GM12878 (cell line): ENCODE results near the gene CHTOP. TPM values are rescaled to one million over a fixed set of nuclear protein-coding genes. Genes with fewer than 3 reads are reported as not detected.

Experiments used
- ATAC-seq: fragments of 200-7000 bp; cut with Tn5 transposase; 3 replicates; pipeline ENCODE4 v1.9.1; 2020; ENCODE audit warnings: mild to moderate bottlenecking, moderate library complexity
- BruUV-seq: library from RNA; stranded (reverse); fragments of 400-500 nt; replicated peaks from 2 replicates; lab custom pipeline; 2021; lab: Mats Ljungman, UMichigan
- CTCF ChIA-PET: fragments of 300-600 bp; sonication (Branson Sonifier 250); formaldehyde crosslinking; extraction: SDS; loops from one replicate; lab custom pipeline; 2021; ENCODE audit warnings: inconsistent platforms; lab: Yijun Ruan, JAX
- POLR2A ChIA-PET: fragments of 350-600 bp; formaldehyde crosslinking; extraction: SDS; loops from one replicate; lab custom pipeline; 2021; ENCODE audit warnings: inconsistent platforms; lab: Charles Lee
- RAD21 ChIA-PET: fragments of 300-600 bp; sonication (Branson Sonifier 250); formaldehyde crosslinking; loops from one replicate; lab custom pipeline; 2023; ENCODE audit warnings: antibody characterized with exemption; ENCODE audit not compliant: unreplicated experiment; lab: Charles Lee
- SMC1A ChIA-PET: fragments of 300-600 bp; sonication (Branson Sonifier 250); formaldehyde crosslinking; loops from one replicate; lab custom pipeline; 2023; ENCODE audit not compliant: unreplicated experiment, uncharacterized antibody; lab: Charles Lee
- DNase-seq: peaks from one replicate; pipeline ENCODE4 v3.0.0-alpha.2; 2011; ENCODE audit warnings: low read depth, low spot score
- FAIRE-seq: peaks from 3 replicates; lab custom pipeline; 2011; peaks lifted over from hg19 to GRCh38; lab: Jason Lieb, UNC
- H2AFZ ChIP-seq: 2 replicates; pipeline ENCODE4 v1.6.0; 2011; ENCODE audit warnings: low read depth, low read length, control low read depth; ENCODE audit not compliant: control insufficient read depth
- H3K27ac ChIP-seq: 2 replicates; pipeline ENCODE4 v1.5.1; 2011; ENCODE audit warnings: control low read depth; ENCODE audit not compliant: control insufficient read depth, insufficient read depth
- H3K27me3 ChIP-seq, 2 experiments: replicated peaks in 1 of 2; 2 replicates each; pipeline versions ENCODE4 v1.6.0 to v1.6.1; 2011; ENCODE audit warnings: low read length in 1 of 2; ENCODE audit not compliant: control insufficient read depth in 2 of 2, insufficient read depth in 2 of 2
- H3K36me3 ChIP-seq, 2 experiments: 2 replicates each; pipeline ENCODE4 v1.5.1; 2011; ENCODE audit warnings: low read length in 1 of 2; ENCODE audit not compliant: control insufficient read depth in 2 of 2, insufficient read depth in 2 of 2
- H3K4me1 ChIP-seq: 2 replicates; pipeline ENCODE4 v1.6.1; 2011; ENCODE audit warnings: mild to moderate bottlenecking, low read length, moderate library complexity, mixed read lengths; ENCODE audit not compliant: control insufficient read depth, insufficient read depth
- H3K4me2 ChIP-seq: 2 replicates; pipeline ENCODE4 v1.6.0; 2011; ENCODE audit warnings: control low read depth; ENCODE audit not compliant: control insufficient read depth, insufficient read depth
- H3K4me3 ChIP-seq: fragments of 200-600 bp; sonication (generic); 2 replicates; pipeline ENCODE4 v1.5.1; 2016
- H3K79me2 ChIP-seq: 2 replicates; pipeline ENCODE4 v1.6.0; 2011; ENCODE audit warnings: low read length; ENCODE audit not compliant: control insufficient read depth, insufficient read depth
- H3K9ac ChIP-seq: 2 replicates; pipeline ENCODE4 v1.8.0; 2011; ENCODE audit warnings: low read length, control low read depth, mixed read lengths; ENCODE audit not compliant: control insufficient read depth, insufficient read depth
- H3K9me3 ChIP-seq: replicated peaks from 3 replicates; pipeline ENCODE4 v1.5.1; 2011; ENCODE audit warnings: mild to moderate bottlenecking, low read length; ENCODE audit not compliant: control insufficient read depth, insufficient read depth
- H4K20me1 ChIP-seq: 2 replicates; pipeline ENCODE4 v1.6.0; 2011; ENCODE audit not compliant: control insufficient read depth, insufficient read depth
- CREM ChIP-seq: IDR thresholded peaks from 2 replicates; pipeline ENCODE4 v1.6.1; 2014; ENCODE audit warnings: antibody characterized with exemption, low read depth
- EED ChIP-seq: sonication (generic); IDR thresholded peaks from 2 replicates; pipeline ENCODE4 v1.6.1; 2016; ENCODE audit warnings: antibody characterized with exemption, low read depth
- EGR1 ChIP-seq, 2 experiments: IDR thresholded peaks; 1 replicate in 1 of 2; 2 replicates in 1 of 2; pipeline ENCODE4 v1.6.1; 2011 to 2012; ENCODE audit warnings: low read depth in 2 of 2, low read length in 2 of 2, borderline replicate concordance in 1 of 2, mild to moderate bottlenecking in 1 of 2, moderate library complexity in 1 of 2
- EZH2 ChIP-seq: IDR thresholded peaks from 2 replicates; pipeline ENCODE4 v1.6.1; 2012; ENCODE audit warnings: low read depth, mild to moderate bottlenecking, control low read depth, inconsistent platforms, low read length, borderline replicate concordance; ENCODE audit not compliant: control insufficient read depth
- IKZF1 ChIP-seq: fragments of 450-650 bp; conservative IDR thresholded peaks from 2 replicates; pipeline ENCODE4 v1.6.1; 2017; ENCODE audit warnings: antibody characterized with exemption, mild to moderate bottlenecking
- IKZF2 ChIP-seq, 2 experiments: fragments of 450-650 bp; IDR thresholded peaks; 2 replicates each; pipeline ENCODE4 v1.6.1; 2017; ENCODE audit warnings: mild to moderate bottlenecking in 2 of 2, moderate library complexity in 2 of 2
- NRF1 ChIP-seq: conservative IDR thresholded peaks from 2 replicates; pipeline ENCODE4 v1.6.1; 2011; ENCODE audit warnings: mild to moderate bottlenecking, low read depth, low read length, improper control_type of control experiment
- ZNF217 ChIP-seq: fragments of 450-650 bp; IDR thresholded peaks from 2 replicates; pipeline ENCODE4 v1.6.1; 2017; ENCODE audit warnings: antibody characterized with exemption, mild to moderate bottlenecking
- ZNF24 ChIP-seq: fragments of 450-650 bp; IDR thresholded peaks from 2 replicates; pipeline ENCODE4 v1.6.1; 2017; ENCODE audit warnings: antibody characterized with exemption, mild to moderate bottlenecking
- ZNF622 ChIP-seq: fragments of 450-650 bp; IDR thresholded peaks from 2 replicates; pipeline ENCODE4 v1.6.1; 2017; ENCODE audit warnings: mild to moderate bottlenecking, inconsistent platforms
- WGBS: methylation state at CpG from one replicate; pipeline ENCODE4 v1.1.6; 2016; ENCODE audit warnings: low lambda C conversion rate; ENCODE audit not compliant: insufficient replicate concordance, insufficient coverage; ENCODE audit errors: missing lambda C conversion rate; 5-methylcytosine and 5-hydroxymethylcytosine counted together
- in situ Hi-C: fragments of 300-500 bp; cut with MboI; formaldehyde crosslinking; loops from 9 replicates; pipeline ENCODE4 v1.14.3; 2018; ENCODE audit warnings: mixed read lengths
- intact Hi-C: fragments of 100-400 bp; cut with micrococcal nuclease; formaldehyde crosslinking; loops from one replicate; pipeline ENCODE4 v1.14.2; 2022; ENCODE audit not compliant: unreplicated experiment
- polyA plus RNA-seq, 11 experiments: library from polyadenylated mRNA; depleted of rRNA in 4 of 11; unstranded in 6 of 11; stranded (reverse) in 5 of 11; fragments of >200 nt; fragmentation: Nextera tagmentation in 4 of 11; fragmentation: Illumina TruSeq in 1 of 11; extraction: Ambion mirVana in 4 of 11; extraction: Trizol in 1 of 11; gene quantifications; 1 replicate in 1 of 11; 2 replicates in 10 of 11; pipeline versions ENCODE4 v1.2.1 to v1.2.3, GENCODE V29; 2011 to 2016; ENCODE audit warnings: inconsistent platforms in 2 of 11, missing spikeins in 2 of 11, low read depth in 1 of 11
- total RNA-seq, 4 experiments: library from RNA; depleted of rRNA in 3 of 4; stranded (reverse); fragments of >200 nt in 3 of 4; fragmentation: Illumina TruSeq in 1 of 4; extraction: Trizol in 1 of 4; gene quantifications; 2 replicates each; pipeline versions ENCODE4 v1.2.1 to v1.2.3, GENCODE V29; 2013 to 2021
- TF ChIP-seq, protein P1 (sequence below): IDR thresholded peaks from 2 replicates; pipeline ENCODE4 v1.6.1; 2012; ENCODE audit warnings: low read depth, low read length, improper control_type of control experiment
- TF ChIP-seq, protein P2 (sequence below): fragments of 150-350 bp; IDR thresholded peaks from 2 replicates; pipeline ENCODE4 v1.6.1; 2016; ENCODE audit warnings: low read depth, low read length
- TF ChIP-seq, protein P3 (sequence below): fragments of 450-650 bp; IDR thresholded peaks from 2 replicates; pipeline ENCODE4 v1.6.1; 2016; ENCODE audit warnings: mild to moderate bottlenecking
- TF ChIP-seq, protein P4 (sequence below): fragments of 450-650 bp; IDR thresholded peaks from 2 replicates; pipeline ENCODE4 v1.6.1; 2017; ENCODE audit warnings: mild to moderate bottlenecking

CHTOP gene
- total and polyA plus RNA-seq, 10 of the 15 experiments (the other 5 are each of a cell fraction or from before 2014, with no cell fraction given): 8.4 to 93.8 (median 52.3) TPM

DNA sequence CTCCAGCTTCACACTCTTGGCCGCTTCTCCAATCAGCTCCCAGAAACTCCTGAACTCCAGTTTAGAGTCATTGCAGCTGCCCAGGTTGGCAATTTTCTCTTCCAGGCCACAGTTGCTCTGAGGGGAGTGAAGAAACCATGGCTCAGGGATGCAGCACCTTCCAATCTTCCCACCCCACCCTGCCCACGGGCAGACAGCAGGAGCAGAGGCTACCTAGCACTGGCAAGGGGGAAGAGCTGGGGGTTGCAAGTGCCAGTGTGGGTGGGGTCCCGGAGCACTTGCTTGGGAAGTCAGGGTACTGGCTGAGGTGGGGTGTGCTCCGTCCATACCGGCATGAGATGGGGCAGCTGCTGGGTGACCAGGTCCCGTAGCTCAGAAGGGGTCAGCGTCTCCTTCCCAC, 19.0 kb upstream of the CHTOP start:
- H3K79me2 ChIP-seq: no peaks in the 10 kb centered on the region
- H3K9me3 ChIP-seq: no peaks in the 10 kb centered on the region
- H3K4me3 ChIP-seq: no peak overlapping the region
- WGBS: 56% methylated on average over 7 of the region's 7 CpGs
- no peak for TF ChIP-seq IKZF1
- no peak for TF ChIP-seq EED
- TF ChIP-seq NRF1: no peak
- no peak for TF ChIP-seq IKZF2 (IDR thresholded peaks at IDR 0.05)
- no peak for TF ChIP-seq EZH2
- TF ChIP-seq, protein P1, sequence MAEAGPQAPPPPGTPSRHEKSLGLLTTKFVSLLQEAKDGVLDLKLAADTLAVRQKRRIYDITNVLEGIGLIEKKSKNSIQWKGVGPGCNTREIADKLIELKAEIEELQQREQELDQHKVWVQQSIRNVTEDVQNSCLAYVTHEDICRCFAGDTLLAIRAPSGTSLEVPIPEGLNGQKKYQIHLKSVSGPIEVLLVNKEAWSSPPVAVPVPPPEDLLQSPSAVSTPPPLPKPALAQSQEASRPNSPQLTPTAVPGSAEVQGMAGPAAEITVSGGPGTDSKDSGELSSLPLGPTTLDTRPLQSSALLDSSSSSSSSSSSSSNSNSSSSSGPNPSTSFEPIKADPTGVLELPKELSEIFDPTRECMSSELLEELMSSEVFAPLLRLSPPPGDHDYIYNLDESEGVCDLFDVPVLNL: no peak
- no peak for TF ChIP-seq ZNF217
- TF ChIP-seq EGR1 (IDR thresholded peaks at IDR 0.05; ENCODE audit: borderline replicate concordance in 1 of 2, low read depth in 2 of 2, low read length in 2 of 2): no peak
- TF ChIP-seq, protein P2, sequence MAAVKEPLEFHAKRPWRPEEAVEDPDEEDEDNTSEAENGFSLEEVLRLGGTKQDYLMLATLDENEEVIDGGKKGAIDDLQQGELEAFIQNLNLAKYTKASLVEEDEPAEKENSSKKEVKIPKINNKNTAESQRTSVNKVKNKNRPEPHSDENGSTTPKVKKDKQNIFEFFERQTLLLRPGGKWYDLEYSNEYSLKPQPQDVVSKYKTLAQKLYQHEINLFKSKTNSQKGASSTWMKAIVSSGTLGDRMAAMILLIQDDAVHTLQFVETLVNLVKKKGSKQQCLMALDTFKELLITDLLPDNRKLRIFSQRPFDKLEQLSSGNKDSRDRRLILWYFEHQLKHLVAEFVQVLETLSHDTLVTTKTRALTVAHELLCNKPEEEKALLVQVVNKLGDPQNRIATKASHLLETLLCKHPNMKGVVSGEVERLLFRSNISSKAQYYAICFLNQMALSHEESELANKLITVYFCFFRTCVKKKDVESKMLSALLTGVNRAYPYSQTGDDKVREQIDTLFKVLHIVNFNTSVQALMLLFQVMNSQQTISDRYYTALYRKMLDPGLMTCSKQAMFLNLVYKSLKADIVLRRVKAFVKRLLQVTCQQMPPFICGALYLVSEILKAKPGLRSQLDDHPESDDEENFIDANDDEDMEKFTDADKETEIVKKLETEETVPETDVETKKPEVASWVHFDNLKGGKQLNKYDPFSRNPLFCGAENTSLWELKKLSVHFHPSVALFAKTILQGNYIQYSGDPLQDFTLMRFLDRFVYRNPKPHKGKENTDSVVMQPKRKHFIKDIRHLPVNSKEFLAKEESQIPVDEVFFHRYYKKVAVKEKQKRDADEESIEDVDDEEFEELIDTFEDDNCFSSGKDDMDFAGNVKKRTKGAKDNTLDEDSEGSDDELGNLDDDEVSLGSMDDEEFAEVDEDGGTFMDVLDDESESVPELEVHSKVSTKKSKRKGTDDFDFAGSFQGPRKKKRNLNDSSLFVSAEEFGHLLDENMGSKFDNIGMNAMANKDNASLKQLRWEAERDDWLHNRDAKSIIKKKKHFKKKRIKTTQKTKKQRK: no peak
- no peak for TF ChIP-seq ZNF622
- no peak for TF ChIP-seq ZNF24
- TF ChIP-seq, protein P3, sequence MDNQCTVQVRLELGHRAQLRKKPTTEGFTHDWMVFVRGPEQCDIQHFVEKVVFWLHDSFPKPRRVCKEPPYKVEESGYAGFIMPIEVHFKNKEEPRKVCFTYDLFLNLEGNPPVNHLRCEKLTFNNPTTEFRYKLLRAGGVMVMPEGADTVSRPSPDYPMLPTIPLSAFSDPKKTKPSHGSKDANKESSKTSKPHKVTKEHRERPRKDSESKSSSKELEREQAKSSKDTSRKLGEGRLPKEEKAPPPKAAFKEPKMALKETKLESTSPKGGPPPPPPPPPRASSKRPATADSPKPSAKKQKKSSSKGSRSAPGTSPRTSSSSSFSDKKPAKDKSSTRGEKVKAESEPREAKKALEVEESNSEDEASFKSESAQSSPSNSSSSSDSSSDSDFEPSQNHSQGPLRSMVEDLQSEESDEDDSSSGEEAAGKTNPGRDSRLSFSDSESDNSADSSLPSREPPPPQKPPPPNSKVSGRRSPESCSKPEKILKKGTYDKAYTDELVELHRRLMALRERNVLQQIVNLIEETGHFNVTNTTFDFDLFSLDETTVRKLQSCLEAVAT: no peak
- no peak for TF ChIP-seq CREM
- TF ChIP-seq, protein P4, sequence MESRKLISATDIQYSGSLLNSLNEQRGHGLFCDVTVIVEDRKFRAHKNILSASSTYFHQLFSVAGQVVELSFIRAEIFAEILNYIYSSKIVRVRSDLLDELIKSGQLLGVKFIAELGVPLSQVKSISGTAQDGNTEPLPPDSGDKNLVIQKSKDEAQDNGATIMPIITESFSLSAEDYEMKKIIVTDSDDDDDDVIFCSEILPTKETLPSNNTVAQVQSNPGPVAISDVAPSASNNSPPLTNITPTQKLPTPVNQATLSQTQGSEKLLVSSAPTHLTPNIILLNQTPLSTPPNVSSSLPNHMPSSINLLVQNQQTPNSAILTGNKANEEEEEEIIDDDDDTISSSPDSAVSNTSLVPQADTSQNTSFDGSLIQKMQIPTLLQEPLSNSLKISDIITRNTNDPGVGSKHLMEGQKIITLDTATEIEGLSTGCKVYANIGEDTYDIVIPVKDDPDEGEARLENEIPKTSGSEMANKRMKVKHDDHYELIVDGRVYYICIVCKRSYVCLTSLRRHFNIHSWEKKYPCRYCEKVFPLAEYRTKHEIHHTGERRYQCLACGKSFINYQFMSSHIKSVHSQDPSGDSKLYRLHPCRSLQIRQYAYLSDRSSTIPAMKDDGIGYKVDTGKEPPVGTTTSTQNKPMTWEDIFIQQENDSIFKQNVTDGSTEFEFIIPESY: no peak
- no peaks in the 10 kb centered on the region for H3K27me3 ChIP-seq
- intact Hi-C loops (no loop called here), in situ Hi-C loops (no loop called here)
- CTCF ChIA-PET: interaction anchor here (1.2 to 7.8 kb wide), 8 partner anchors 9 to 119 kb away, joined by 3 to 106 read pairs (median 14); partner anchors contain the start of genes S100A1 and S100A13
- no peaks in the 10 kb centered on the region for H4K20me1 ChIP-seq
- no peak overlapping the region for H3K4me2 ChIP-seq
- SMC1A ChIA-PET: interaction anchor here (1.0 to 2.1 kb wide), 5 partner anchors 16 to 104 kb away, joined by 3 to 12 read pairs (median 4); partner anchors contain the start of gene CHTOP
- H3K27ac ChIP-seq: no peak overlapping the region
- POLR2A ChIA-PET: interaction anchor here (0.6 to 1.7 kb wide), 4 partner anchors 8 to 14 kb away, joined by 4 to 5 read pairs (median 4); no protein-coding TSS in a partner anchor
- no peaks in the 10 kb centered on the region for H3K36me3 ChIP-seq
- FAIRE-seq (no peak), ATAC-seq (no peak), DNase-seq (no peak)
- H3K4me1 ChIP-seq: peaks cover 14% of the 10 kb centered on the region
- no peak overlapping the region for H3K9ac ChIP-seq
- RAD21 ChIA-PET: interaction anchor here (2.8 to 6.2 kb wide), 3 partner anchors 10 to 43 kb away, joined by 9 to 60 read pairs (median 14); no protein-coding TSS in a partner anchor
- BruUV-seq: no TSS peak
- H2AFZ ChIP-seq: no peak overlapping the region
